Measurements from ENCODE around the gene VTI1B. TPM values are rescaled to one million over a fixed set of nuclear protein-coding genes. Genes with fewer than 3 reads are reported as not detected.

Gene VTI1B
- total and polyA plus RNA-seq, 2 donors (not counting 1 experiment from before 2014, with no cell fraction given) = 19.5 to 58.8 TPM

GRCh38 chr14:67633451-67634147 is 40.8 kb downstream of the VTI1B start:
- DNase-seq = no peak
- no peak overlapping the region for H2AFZ ChIP-seq (ENCODE audit: insufficient read depth, low read depth, low read length, poor library complexity, severe bottlenecking)
- Mint-ChIP-seq H3K27ac (no peak overlapping the region), H3K4me3 (no peak overlapping the region), H3K9me3 (ENCODE audit: insufficient read depth) (no peaks in the 10 kb centered on the region), H3K27me3 (no peaks in the 10 kb centered on the region), H3K4me1 (no peaks in the 10 kb centered on the region)
- no peaks in the 10 kb centered on the region for H3K27me3 ChIP-seq (replicated peaks in 1 of 4; ENCODE audit: control extremely low read depth in 1 of 4, control insufficient read depth in 3 of 4, insufficient read depth in 4 of 4, low read length in 3 of 4)
- WGBS (ENCODE audit: insufficient coverage) = 80% methylated on average over 3 of the region's 5 CpGs
- no peaks in the 10 kb centered on the region for H3K79me2 ChIP-seq (ENCODE audit: control insufficient read depth, insufficient read depth, low read length)
- POLR2A ChIA-PET = no interaction called here
- CTCF ChIA-PET = interaction anchor here (0.7 to 1.1 kb wide), 2 partner anchors 21 to 62 kb away, joined by 3 to 6 read pairs; no protein-coding TSS in a partner anchor
- H3K9me3 ChIP-seq (ENCODE audit: control extremely low read depth in 1 of 3, control insufficient read depth in 2 of 3, insufficient read depth in 1 of 3, low read length in 2 of 3) = no peaks in the 10 kb centered on the region
- H3K4me3 ChIP-seq (ENCODE audit: control extremely low read depth in 1 of 5, extremely low read depth in 1 of 5, insufficient read depth in 1 of 5, low read depth in 2 of 5, low read length in 4 of 5) = no peak overlapping the region
- H3K9ac ChIP-seq (ENCODE audit: low read length) = no peak overlapping the region
- ATAC-seq (ENCODE audit: low read depth) = no peak
- H3K27ac ChIP-seq (ENCODE audit: low read length in 2 of 2) = no peak overlapping the region
- TF ChIP-seq EZH2 (IDR thresholded peaks at IDR 0.05; ENCODE audit: borderline replicate concordance, insufficient read depth, low read depth, low read length, poor library complexity, severe bottlenecking) (no peak), CTCF (IDR thresholded peaks at IDR 0.05) (no peak)
- no peaks in the 10 kb centered on the region for H3K36me3 ChIP-seq (replicated peaks in 1 of 2; ENCODE audit: control extremely low read depth in 1 of 2, control insufficient read depth in 1 of 2, extremely low read depth in 1 of 2, insufficient read depth in 2 of 2, low read length in 1 of 2)
- no peaks in the 10 kb centered on the region for H3K4me1 ChIP-seq (ENCODE audit: control insufficient read depth in 2 of 2, insufficient read depth in 2 of 2, low read length in 2 of 2)
- intact Hi-C loops (cut with micrococcal nuclease) = no loop called here
- no peaks in the 10 kb centered on the region for H4K20me1 ChIP-seq (ENCODE audit: control insufficient read depth, insufficient read depth, low read length, poor library complexity, severe bottlenecking)
- no peak overlapping the region for H3K4me2 ChIP-seq (replicated peaks; ENCODE audit: low read depth, low read length, poor library complexity, severe bottlenecking)

GRCh38 chr14:67630938-67631337 is 43.5 kb downstream of the VTI1B start:
- no peaks in the 10 kb centered on the region for H4K20me1 ChIP-seq (ENCODE audit: control insufficient read depth, insufficient read depth, low read length, poor library complexity, severe bottlenecking)
- DNase-seq (no peak), ATAC-seq (ENCODE audit: low read depth) (no peak)
- H3K36me3 ChIP-seq (replicated peaks in 1 of 2; ENCODE audit: control extremely low read depth in 1 of 2, control insufficient read depth in 1 of 2, extremely low read depth in 1 of 2, insufficient read depth in 2 of 2, low read length in 1 of 2) = no peaks in the 10 kb centered on the region
- H3K27ac Mint-ChIP-seq = no peak overlapping the region
- H3K27ac ChIP-seq (ENCODE audit: low read length in 2 of 2) = no peak overlapping the region
- no peaks in the 10 kb centered on the region for H3K4me1 ChIP-seq (ENCODE audit: control insufficient read depth in 2 of 2, insufficient read depth in 2 of 2, low read length in 2 of 2)
- no peaks in the 10 kb centered on the region for H3K27me3 ChIP-seq (replicated peaks in 1 of 4; ENCODE audit: control extremely low read depth in 1 of 4, control insufficient read depth in 3 of 4, insufficient read depth in 4 of 4, low read length in 3 of 4)
- H3K4me3 ChIP-seq (ENCODE audit: control extremely low read depth in 1 of 5, extremely low read depth in 1 of 5, insufficient read depth in 1 of 5, low read depth in 2 of 5, low read length in 4 of 5) = no peak overlapping the region
- no peak overlapping the region for H2AFZ ChIP-seq (ENCODE audit: insufficient read depth, low read depth, low read length, poor library complexity, severe bottlenecking)
- no peak overlapping the region for H3K4me2 ChIP-seq (replicated peaks; ENCODE audit: low read depth, low read length, poor library complexity, severe bottlenecking)
- no peaks in the 10 kb centered on the region for H3K79me2 ChIP-seq (ENCODE audit: control insufficient read depth, insufficient read depth, low read length)
- H3K9me3 Mint-ChIP-seq (ENCODE audit: insufficient read depth) = no peaks in the 10 kb centered on the region
- no peak overlapping the region for H3K4me3 Mint-ChIP-seq
- H3K9me3 ChIP-seq (ENCODE audit: control extremely low read depth in 1 of 3, control insufficient read depth in 2 of 3, insufficient read depth in 1 of 3, low read length in 2 of 3) = no peaks in the 10 kb centered on the region
- H3K4me1 Mint-ChIP-seq = no peaks in the 10 kb centered on the region
- TF ChIP-seq CTCF (IDR thresholded peaks at IDR 0.05) (no peak), EZH2 (IDR thresholded peaks at IDR 0.05; ENCODE audit: borderline replicate concordance, insufficient read depth, low read depth, low read length, poor library complexity, severe bottlenecking) (no peak)
- WGBS (ENCODE audit: insufficient coverage) = 86% methylated on average over 3 of the region's 5 CpGs
- H3K27me3 Mint-ChIP-seq = no peaks in the 10 kb centered on the region
- intact Hi-C loops (cut with micrococcal nuclease) = no loop called here
- CTCF ChIA-PET = interaction anchor here (1.1 kb wide), 1 partner anchor 12 kb away, joined by 3 read pairs; no protein-coding TSS in a partner anchor
- no peak overlapping the region for H3K9ac ChIP-seq (ENCODE audit: low read length)
- POLR2A ChIA-PET = no interaction called here

Measured in B cell (primary cell).